HG03565 (cell line): ENCODE results near the gene GALNT13.

ENCODE experiments used
- ATAC-seq: cut with Tn5 transposase; IDR thresholded peaks from one replicate; pipeline ENCODE4 v1.9.1; 2021; ENCODE audit warnings: mild to moderate bottlenecking, moderate library complexity; ENCODE audit not compliant: unreplicated experiment

The GALNT13 gene

GRCh38 chr2:153871231-153872221 is at the start of gene GALNT13:
Gene GALNT13, plus strand, starts transcription at chr2:153871922.
- ATAC-seq, result no peak

DNA sequence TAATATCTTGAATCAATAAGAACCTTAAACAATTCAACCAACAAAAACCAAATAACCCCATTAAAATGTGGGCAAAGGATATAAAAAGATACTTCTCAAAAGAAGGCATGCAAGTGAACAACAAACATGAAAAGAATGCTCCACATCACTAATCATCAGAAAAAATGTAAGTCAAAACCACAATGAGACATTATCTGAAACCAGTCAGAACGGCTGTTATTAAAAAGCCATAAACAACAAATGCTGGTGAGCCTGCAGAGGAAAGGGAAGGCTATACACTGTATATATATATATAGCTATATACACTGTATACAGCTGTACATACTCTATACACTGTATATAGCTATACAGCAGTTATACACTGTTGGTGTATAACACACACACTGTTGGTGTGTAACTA is 47.8 kb upstream of the GALNT13 start:
- ATAC-seq, result no peak

DNA sequence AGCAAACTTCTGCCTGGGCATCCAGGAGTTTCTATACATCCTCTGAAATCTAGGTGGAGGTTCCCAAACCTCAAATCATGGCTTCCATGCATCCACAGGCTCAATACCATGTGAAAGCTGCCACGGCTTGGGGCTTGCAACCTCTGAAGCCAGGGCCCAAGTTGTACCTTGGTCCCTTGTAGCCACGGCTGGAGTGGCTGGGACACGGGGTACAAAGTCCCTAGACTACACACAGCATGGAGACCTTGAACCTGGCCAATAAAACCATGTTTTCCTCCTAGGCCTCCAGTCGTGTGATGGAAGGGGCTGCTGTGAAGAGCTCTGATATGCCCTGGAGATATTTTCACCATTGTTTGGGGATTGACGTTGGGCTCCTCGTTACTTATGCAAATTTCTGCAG is 43.4 kb upstream of the GALNT13 start:
- no peak for ATAC-seq

DNA sequence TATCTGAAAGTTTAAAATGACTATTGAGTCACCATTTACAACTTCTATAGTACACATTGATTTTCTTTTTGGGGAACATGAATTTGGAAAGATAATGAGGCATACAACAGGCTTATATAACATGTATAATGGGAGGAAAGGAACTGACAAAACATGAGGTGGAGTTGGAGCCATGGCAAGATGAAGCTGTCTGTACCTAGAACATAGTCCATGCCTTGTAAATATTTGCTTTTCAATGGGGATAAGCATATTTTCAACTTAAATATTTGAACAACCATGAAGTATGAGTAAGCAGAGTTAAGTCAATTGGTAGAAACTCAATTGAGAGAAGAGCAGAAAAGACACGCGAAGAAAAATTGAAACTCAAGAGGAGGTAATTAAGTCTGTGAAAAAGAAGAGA is 37.1 kb upstream of the GALNT13 start:
- no peak for ATAC-seq

GRCh38 chr2:153858250-153858649 is 13.5 kb upstream of the GALNT13 start:
- no peak for ATAC-seq

- no peak for ATAC-seq
These were observed 7.7 kb upstream of the GALNT13 start for GRCh38 chr2:153864022-153864421.

DNA sequence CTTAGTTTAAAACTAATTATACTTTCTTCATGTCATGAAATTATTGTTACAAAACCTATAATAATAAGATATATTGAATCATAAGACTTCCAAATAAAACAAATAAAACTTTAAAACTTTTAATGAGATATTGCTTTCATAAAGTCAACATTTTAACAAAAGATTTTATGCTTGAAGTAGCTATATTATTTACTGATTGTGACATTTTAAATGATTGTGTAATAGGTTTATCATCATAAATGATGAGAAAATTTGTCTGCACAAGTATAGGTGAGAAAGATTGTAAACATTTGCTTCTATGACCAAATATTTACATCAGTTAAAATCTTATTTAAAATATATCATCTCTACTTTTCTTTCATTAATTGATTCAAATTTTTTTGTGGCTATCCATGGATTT is 5.1 kb upstream of the GALNT13 start:
- no peak for ATAC-seq

- ATAC-seq, result no peak
These were observed 1.4 kb upstream of the GALNT13 start for GRCh38 chr2:153870308-153870707.

DNA sequence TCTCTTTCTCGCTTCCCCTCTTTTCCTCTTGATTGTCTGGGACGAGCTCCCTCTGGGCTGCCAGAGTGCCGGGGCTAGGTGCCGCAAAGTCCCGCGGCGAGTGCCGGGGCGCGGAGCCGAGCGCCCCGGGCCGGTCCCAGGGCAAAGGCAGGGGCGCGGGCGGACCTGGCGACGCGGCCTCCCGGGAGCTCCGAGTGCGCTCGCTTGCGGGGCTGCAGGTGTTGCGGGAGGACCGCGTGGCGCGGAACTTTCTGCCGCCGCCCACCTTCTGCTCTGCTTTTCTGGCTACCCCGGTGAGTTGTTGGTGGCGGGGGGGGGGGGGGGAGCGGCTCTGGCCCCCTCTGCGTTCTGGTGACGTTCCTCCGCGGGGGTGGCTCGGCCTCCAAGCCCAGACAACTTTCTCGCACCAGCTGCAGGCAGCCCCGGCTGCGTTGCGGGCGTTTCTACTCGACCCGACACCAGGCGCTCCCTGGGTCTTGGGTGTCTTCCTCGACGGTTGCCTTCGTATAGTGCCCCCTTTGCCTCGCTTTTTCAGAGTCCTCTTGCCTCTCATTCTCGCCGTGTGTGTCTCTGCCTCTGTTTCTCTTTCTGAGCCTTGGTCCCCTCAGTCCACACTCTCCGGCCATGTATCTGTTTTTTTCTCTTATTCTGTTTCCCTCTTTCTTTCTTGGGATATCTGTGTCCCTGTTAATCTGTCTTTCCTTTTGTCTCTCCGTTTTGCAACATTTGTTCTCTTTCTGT is 759 bp downstream of the GALNT13 start:
- no peak for ATAC-seq

- ATAC-seq, result no peak
These were observed 1.6 kb downstream of the GALNT13 start for GRCh38 chr2:153873052-153874048.

DNA sequence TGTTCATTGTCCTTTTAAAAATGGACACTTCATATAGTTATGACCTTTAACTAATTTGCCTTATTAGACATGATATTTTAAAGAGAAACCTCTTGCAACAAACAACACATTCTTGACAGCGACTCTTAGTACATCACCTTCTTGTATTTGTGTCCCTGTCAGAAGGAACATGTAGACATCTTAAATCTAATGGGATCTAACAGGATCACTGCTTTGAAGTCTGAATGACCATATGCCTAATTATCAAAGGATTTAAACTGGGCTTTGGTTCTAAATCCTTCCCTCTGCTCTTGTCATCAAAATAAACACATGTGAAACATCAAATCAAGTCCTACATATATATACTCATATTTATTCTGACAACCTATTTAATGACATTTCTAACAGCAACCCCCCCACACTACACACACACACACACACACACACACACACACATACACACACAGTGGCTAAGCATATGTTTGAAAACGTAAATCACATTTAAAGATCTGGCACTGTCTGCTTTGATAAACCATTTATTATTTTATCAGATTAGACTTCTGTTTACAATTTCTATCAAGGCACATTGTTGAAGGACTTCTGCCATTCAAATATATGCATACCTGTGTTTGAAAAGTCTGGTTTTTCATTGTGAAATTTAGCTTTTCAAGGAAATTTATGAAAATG is 4.2 kb downstream of the GALNT13 start:
- no peak for ATAC-seq

DNA sequence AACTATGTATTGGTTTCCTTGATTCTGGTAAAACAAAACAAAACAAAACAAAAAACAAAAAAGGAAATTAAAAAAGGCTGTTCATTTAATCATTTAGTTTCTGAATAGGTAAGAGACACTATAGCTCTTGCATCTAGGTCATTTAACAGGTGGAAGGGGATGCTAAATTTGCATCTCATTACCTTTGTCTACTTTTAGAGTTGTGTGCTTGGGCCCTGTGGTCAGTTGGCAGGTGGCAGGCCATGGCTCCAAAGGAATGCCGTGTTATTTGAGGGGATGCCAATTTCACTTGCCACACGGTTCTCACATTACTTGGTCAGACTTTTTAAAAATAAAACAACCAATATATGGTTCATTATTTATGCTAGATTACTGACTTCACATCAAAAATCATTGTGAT is 9.2 kb downstream of the GALNT13 start:
- no peak for ATAC-seq

- ATAC-seq, result no peak
These were observed 15.1 kb downstream of the GALNT13 start for GRCh38 chr2:153886833-153887232.

- ATAC-seq, result no peak
These were observed 18.9 kb downstream of the GALNT13 start for GRCh38 chr2:153890576-153890975.

- ATAC-seq, result no peak
These were observed 19.3 kb downstream of the GALNT13 start for GRCh38 chr2:153891051-153891450.

GRCh38 chr2:153912798-153913396 is 41.2 kb downstream of the GALNT13 start:
- no peak for ATAC-seq

GRCh38 chr2:153917570-153917969 is 45.8 kb downstream of the GALNT13 start:
- no peak for ATAC-seq

DNA sequence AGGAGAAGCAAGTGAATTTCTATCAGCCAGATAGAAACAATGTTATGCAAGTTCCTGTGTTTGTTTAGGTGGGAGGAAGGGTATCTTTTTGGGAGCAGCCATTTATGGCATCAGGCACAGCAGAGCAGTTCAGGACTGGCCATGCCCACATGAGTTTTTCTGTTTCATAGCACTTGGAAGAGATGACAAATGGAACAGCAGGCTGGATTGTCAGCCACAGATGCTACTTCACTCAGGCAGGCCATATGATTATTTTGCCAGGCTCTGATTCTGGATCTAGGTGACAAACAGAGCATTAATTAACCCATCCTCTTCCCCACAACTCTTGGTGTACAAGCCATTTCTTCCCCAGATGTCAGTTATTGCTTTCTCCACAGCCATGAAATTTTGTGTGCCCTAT is 63.8 kb downstream of the GALNT13 start:
- ATAC-seq, result no peak

GRCh38 chr2:153939124-153939796 is 67.5 kb downstream of the GALNT13 start:
- ATAC-seq, result peak; percentile 81
